Naive thymus-derived CD8-positive, alpha-beta T cell (primary cell): ENCODE data around the gene GSTM1. TPM values are rescaled to one million over a fixed set of nuclear protein-coding genes. Genes with fewer than 3 reads are reported as not detected.
"Not testable (repeated sequence)": the region's sequence is repeated elsewhere in the genome, so short reads cannot be mapped to it uniquely, and the experiment has no call there.

ENCODE experiments used
- ATAC-seq, 2 donors: fragments of 150-1000 bp; cut with Tn5 transposase in 1 of 2; sonication (Bioruptor Pico), chemical (Tn5 transposase) in 1 of 2; 1 replicate in 1 of 2; 2 replicates in 1 of 2; pipeline ENCODE4 v1.10.0; 2021; ENCODE audit warnings: mild to moderate bottlenecking in 2 of 2, moderate library complexity in 2 of 2
- POLR2A ChIA-PET: fragments of 350-600 bp; sonication (Branson Sonifier 250); formaldehyde crosslinking; loops from one replicate; lab custom pipeline; 2021; ENCODE audit warnings: antibody characterized with exemption; lab: Charles Lee
- DNase-seq, 10 donors: peaks; one replicate each; pipeline versions ENCODE4 v3.0.0 to v3.0.0-alpha.2; 2020 to 2022
- H3K27ac Mint-ChIP-seq, 10 donors: one replicate each; pipeline ENCODE4 v1.8.0; 2020 to 2022; ENCODE audit warnings: mild to moderate bottlenecking in 10 of 10, mixed read lengths in 10 of 10, moderate library complexity in 4 of 10, inconsistent platforms in 1 of 10
- H3K27me3 Mint-ChIP-seq, 5 donors: one replicate each; pipeline ENCODE4 v1.8.0; 2021 to 2022; ENCODE audit warnings: mixed read lengths in 5 of 5
- H3K36me3 Mint-ChIP-seq, 3 donors: one replicate each; pipeline ENCODE4 v1.8.0; 2020 to 2022; ENCODE audit warnings: mixed read lengths in 3 of 3, mild to moderate bottlenecking in 2 of 3, inconsistent platforms in 1 of 3
- H3K4me1 Mint-ChIP-seq, 4 donors: one replicate each; pipeline ENCODE4 v1.8.0; 2021 to 2022; ENCODE audit warnings: mixed read lengths in 4 of 4
- H3K4me3 Mint-ChIP-seq, 10 donors: one replicate each; pipeline ENCODE4 v1.8.0; 2020 to 2022; ENCODE audit warnings: mild to moderate bottlenecking in 10 of 10, mixed read lengths in 10 of 10, moderate library complexity in 6 of 10, inconsistent platforms in 1 of 10
- H3K9me3 Mint-ChIP-seq, 9 donors: one replicate each; pipeline ENCODE4 v1.8.0; 2020 to 2022; ENCODE audit warnings: mixed read lengths in 9 of 9, mild to moderate bottlenecking in 3 of 9, inconsistent platforms in 1 of 9, moderate library complexity in 1 of 9
- polyA plus RNA-seq, 3 donors: library from polyadenylated mRNA; unstranded; fragments of 300-500 nt; fragmentation: Illumina TruSeq; gene quantifications; one replicate each; pipeline ENCODE4 v1.2.3, GENCODE V29; 2021
- total RNA-seq, 8 experiments: library from RNA in 2 of 8; stranded (reverse) in 2 of 8; gene quantifications; one replicate each; pipeline ENCODE4 v1.2.3 and lab custom pipeline; 2021 to 2026

The GSTM1 gene
- total and polyA plus RNA-seq, 5 experiments from 2014 or later, result 0.38 to 62.0 (median 54.7) TPM; not detected in 2

DNA sequence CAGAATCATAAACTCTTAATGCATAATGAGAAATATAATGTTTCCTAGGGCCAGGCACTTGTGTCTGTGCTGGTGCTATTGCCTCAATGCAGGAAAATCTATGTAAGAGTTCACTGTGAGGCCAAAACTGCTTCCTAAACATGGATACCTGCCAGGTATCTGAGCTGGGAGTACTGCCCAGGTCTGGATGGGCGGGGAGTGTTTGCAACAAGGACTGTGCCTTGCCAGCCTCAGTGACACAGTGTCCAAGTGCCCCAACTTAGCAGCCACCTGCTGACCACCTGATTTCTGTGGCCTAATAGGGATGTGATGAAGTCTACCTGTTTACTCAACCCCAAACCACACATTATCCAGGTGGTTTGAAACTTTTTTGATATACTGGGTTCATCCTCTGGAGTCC is 2.2 kb upstream of the GSTM1 start:
- peaks cover 0 to 10% (median 0%) of the 10 kb centered on the region in 3 donors for H3K36me3 Mint-ChIP-seq
- peaks cover 0 to 23% (median 5%) of the 10 kb centered on the region in 4 donors for H3K4me1 Mint-ChIP-seq
- POLR2A ChIA-PET, H3K4me3 Mint-ChIP-seq, H3K27ac Mint-ChIP-seq, ATAC-seq, H3K9me3 Mint-ChIP-seq, DNase-seq, H3K27me3 Mint-ChIP-seq: not testable (repeated sequence)

DNA sequence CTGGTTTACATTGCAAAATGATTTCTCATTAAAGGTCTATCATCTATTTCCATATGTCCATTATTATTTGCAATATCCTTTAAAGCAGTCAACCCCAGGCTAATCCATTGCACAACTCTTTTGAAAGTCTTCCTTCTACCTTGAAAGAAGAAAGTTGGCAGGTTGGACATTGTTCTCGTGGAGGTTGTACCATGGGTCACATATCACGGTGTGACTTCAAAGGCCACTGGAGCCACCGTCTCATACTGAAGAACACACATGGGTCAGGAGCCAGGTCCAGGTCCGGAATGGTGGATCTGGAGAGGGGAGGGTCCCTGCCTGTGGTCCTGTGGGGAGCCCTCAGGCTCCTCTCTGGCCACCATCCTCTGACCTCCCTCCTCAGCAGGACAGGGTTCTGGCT is 1.7 kb upstream of the GSTM1 start:
- ATAC-seq, H3K27ac Mint-ChIP-seq, H3K27me3 Mint-ChIP-seq, DNase-seq, POLR2A ChIA-PET, H3K4me3 Mint-ChIP-seq, H3K9me3 Mint-ChIP-seq: not testable (repeated sequence)
- H3K4me1 Mint-ChIP-seq, result peaks cover 0 to 24% (median 5%) of the 10 kb centered on the region in 4 donors
- H3K36me3 Mint-ChIP-seq, result peaks cover 0 to 13% (median 0%) of the 10 kb centered on the region in 3 donors

DNA sequence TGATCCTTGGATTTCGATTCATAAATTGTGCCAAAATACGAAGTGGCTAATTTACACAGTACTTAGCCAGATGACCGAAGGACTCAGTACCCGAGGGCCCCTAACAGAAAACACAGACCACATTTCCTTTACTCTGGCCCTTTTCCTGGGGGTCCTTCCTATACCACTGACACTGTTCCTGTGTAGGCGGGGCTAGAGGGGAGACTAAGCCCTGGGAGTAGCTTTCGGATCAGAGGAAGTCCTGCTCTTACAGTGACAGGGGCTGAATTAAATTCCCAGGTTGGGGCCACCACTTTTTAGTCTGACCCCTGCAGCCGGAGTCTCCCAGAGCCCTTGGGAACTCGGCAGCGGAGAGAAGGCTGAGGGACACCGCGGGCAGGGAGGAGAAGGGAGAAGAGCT is 508 bp upstream of the GSTM1 start:
- Mint-ChIP-seq H3K27ac (peak overlapping the region in 5 of 10 donors; percentile 83 to 97 (median 91)), H3K36me3 (peaks cover 0 to 16% (median 0%) of the 10 kb centered on the region in 3 donors), H3K4me1 (peaks cover 0 to 27% (median 5%) of the 10 kb centered on the region in 4 donors), H3K4me3 (peak overlapping the region in 5 of 10 donors; percentile 88 to 93 (median 89))
- ATAC-seq, H3K9me3 Mint-ChIP-seq, POLR2A ChIA-PET, DNase-seq, H3K27me3 Mint-ChIP-seq: not testable (repeated sequence)

DNA sequence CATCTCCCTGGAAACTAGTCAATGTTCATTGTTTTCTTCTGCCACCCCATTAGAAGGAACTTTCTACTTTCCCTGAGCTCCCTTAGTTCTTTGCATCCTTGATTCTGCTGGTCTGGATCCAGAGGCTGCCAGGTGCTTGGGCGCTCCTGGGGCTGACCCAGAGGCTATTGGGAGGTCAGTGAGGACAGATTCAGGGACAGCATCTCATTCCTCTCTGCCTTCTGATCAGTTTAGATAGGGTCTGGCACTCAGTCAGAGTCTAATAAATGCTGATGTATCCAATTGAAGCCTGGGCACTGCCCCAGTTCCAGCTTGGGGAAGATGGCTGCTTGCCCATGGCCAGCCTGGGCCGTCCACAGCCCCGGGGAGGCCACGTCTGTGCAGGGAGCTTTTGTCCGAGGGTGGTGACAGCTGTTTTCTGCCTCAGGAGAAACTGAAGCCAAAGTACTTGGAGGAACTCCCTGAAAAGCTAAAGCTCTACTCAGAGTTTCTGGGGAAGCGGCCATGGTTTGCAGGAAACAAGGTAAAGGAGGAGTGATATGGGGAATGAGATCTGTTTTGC is 2.3 kb downstream of the GSTM1 start:
- no peak for ATAC-seq
- Mint-ChIP-seq H3K27me3 (no peaks in the 10 kb centered on the region), H3K4me3 (peak overlapping the region in 3 of 10 donors; percentile 5 to 65 (median 33)), H3K36me3 (peaks cover 0 to 16% (median 0%) of the 10 kb centered on the region in 3 donors), H3K4me1 (peaks cover 0 to 27% (median 5%) of the 10 kb centered on the region in 4 donors), H3K27ac (peak overlapping the region in 1 of 10 donors; percentile 60), H3K9me3 (peaks cover 0 to 3% (median 0%) of the 10 kb centered on the region in 9 donors)
- POLR2A ChIA-PET, result no interaction called here
- no peak for DNase-seq

DNA sequence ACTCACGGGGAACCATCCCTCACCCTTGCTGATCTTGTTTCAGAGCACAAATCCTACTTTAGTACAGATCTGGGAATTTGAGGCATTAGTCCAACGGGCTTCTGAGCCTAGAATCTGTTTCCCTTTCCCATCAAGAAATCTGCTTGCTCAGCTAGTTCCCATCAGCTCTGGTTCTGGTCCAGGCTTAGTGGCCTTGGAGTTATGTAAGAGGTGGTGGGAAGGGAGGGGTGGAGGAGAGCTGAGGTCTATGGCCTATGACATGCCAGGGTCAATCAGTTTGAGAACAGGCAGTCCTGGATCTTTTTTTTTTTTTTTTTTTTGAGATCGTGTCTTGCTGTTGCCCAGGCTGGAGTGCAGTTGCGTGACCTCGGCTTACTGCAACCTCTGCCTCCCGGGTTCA is 4.1 kb downstream of the GSTM1 start:
- no peaks in the 10 kb centered on the region for H3K27me3 Mint-ChIP-seq
- H3K36me3 Mint-ChIP-seq, result peaks cover 0 to 15% (median 0%) of the 10 kb centered on the region in 3 donors
- H3K9me3 Mint-ChIP-seq, result no peaks in the 10 kb centered on the region
- DNase-seq (no peak), ATAC-seq (no peak)
- no peak overlapping the region for H3K4me3 Mint-ChIP-seq
- POLR2A ChIA-PET, result no interaction called here
- peaks cover 0 to 25% (median 5%) of the 10 kb centered on the region in 4 donors for H3K4me1 Mint-ChIP-seq
- no peak overlapping the region for H3K27ac Mint-ChIP-seq

DNA sequence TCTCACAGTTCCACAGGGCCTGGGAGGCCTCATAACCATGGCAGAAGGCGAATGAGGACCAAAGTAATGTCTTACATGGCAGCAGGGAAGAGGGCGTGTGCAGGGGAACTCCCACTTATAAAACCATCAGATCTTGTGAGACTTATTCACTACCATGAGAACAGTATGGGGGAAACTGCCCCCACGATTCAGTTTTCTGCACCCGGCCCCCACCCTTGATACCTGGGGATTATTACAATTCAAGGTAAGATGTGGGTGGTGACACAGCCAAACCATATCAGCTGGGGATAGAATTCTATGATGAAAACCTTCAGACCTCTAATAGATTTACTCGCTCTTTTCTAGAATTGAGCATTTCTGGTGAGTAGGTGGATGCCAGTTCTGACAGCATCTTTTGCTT is 6.8 kb downstream of the GSTM1 start:
- H3K9me3 Mint-ChIP-seq, H3K4me3 Mint-ChIP-seq, DNase-seq, POLR2A ChIA-PET, ATAC-seq, H3K4me1 Mint-ChIP-seq, H3K27me3 Mint-ChIP-seq, H3K27ac Mint-ChIP-seq: not testable (repeated sequence)
- peaks cover 0 to 19% (median 0%) of the 10 kb centered on the region in 3 donors for H3K36me3 Mint-ChIP-seq

DNA sequence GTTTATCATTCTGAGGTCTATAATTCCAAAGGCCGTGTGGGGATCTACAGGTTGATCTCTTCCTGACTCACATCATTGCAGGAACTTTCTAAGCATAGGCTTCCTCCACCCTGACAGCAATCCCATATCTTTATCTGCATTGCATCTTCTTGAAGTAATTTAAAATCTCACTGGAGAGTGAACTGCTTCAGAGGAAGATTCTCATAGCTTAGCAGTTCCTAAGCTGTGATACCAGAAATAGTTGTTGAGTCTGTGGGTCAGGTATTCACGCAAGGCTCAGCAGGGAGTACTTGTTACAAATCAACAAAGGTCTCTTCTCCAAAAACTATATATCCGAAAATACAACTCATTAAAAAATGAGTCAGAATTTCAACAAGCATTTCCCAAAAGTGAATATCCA is 7.5 kb downstream of the GSTM1 start:
- H3K4me1 Mint-ChIP-seq, H3K27ac Mint-ChIP-seq, DNase-seq, H3K27me3 Mint-ChIP-seq, H3K9me3 Mint-ChIP-seq, ATAC-seq, POLR2A ChIA-PET, H3K4me3 Mint-ChIP-seq: not testable (repeated sequence)
- peaks cover 0 to 16% (median 0%) of the 10 kb centered on the region in 3 donors for H3K36me3 Mint-ChIP-seq

DNA sequence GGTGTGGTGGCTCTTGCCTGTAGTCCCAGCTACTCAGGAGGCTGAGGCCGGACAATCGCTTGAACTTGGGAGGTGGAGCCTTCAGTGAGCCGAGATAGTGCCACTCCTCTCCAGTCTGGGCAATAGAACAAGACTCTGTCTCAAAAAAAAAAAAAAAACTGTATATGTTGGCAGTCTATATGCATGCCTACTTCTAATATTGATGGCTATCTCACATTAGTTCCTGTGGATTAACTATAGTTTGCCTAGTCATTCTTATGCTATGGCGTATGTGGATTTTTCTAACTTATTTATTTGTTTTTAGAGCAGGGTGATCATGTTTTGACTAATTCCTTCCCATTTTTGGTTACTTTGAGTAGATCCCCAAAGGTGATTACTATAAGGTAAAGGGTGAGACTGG is 9.4 kb downstream of the GSTM1 start:
- ATAC-seq (no peak), DNase-seq (no peak)
- Mint-ChIP-seq H3K27me3 (no peaks in the 10 kb centered on the region), H3K27ac (no peak overlapping the region), H3K4me1 (no peaks in the 10 kb centered on the region), H3K36me3 (peaks cover 0 to 8% (median 0%) of the 10 kb centered on the region in 3 donors), H3K4me3 (no peak overlapping the region), H3K9me3 (no peaks in the 10 kb centered on the region)
- POLR2A ChIA-PET, result no interaction called here

DNA sequence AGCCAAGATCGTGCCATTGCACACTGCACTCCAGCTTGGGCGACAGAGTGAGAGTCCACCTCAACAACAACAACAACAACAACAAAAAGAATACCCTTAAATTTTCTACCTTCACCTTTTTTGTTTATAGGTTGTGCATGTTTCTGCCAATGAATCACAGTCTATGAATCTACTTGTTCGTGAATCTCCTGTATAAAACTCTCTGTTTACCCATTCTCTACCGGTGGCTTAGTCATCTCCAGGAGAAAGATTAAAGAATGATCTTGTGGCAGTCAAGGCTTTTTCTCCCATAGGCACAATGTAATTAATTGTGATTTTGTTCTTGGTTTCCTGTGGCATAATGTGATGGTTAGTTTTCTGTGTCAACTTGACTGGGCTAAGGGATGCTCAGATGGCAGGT is 10.2 kb downstream of the GSTM1 start:
- DNase-seq, H3K27ac Mint-ChIP-seq, H3K36me3 Mint-ChIP-seq, H3K4me3 Mint-ChIP-seq, H3K4me1 Mint-ChIP-seq, H3K27me3 Mint-ChIP-seq, POLR2A ChIA-PET, ATAC-seq, H3K9me3 Mint-ChIP-seq: not testable (repeated sequence)

DNA sequence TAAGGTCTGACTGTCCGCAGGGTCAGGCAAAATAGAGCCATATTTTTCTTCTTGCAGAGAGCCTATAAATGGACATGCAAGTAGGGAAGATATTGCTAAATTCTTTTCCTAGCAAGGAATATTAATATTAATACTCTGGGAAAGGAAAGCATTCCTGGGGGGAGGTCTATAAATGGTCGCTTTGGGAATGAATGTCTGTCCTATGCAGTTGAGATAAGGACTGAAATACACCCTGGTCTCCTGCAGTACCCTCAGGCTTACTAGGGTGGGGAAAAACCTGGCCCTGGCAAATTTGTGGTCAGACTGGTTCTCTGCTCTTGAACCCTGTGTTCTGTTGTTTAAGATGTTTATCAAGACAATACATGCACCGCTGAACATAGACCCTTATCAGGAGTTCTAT is 15.3 kb downstream of the GSTM1 start:
- Mint-ChIP-seq H3K27me3 (peaks cover 0 to 17% (median 4%) of the 10 kb centered on the region in 5 donors), H3K36me3 (peaks cover 0 to 25% (median 14%) of the 10 kb centered on the region in 3 donors), H3K9me3 (peaks cover 0 to 21% (median 7%) of the 10 kb centered on the region in 9 donors)
- H3K4me3 Mint-ChIP-seq, ATAC-seq, H3K4me1 Mint-ChIP-seq, DNase-seq, H3K27ac Mint-ChIP-seq, POLR2A ChIA-PET: not testable (repeated sequence)

DNA sequence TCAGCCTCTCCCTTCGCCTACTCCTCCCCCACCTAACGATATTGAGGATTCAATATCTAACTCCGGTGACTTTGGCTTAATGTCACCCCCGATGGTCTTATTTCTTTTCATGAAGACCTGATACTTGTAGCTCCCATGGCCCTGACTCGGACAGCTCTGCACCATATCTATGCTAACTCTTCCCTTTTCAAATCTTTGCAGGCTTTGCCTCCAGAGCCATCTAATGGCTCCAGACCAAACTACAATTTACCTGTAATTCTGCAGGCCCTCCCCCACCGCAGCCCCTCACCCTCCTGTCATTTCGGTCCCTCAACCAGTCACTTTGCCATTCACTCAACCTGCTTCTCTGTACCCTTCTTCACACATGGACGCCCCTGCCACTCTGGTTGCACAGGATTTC is 16.6 kb downstream of the GSTM1 start:
- Mint-ChIP-seq H3K36me3 (peaks cover 0 to 34% (median 18%) of the 10 kb centered on the region in 3 donors), H3K27ac (no peak overlapping the region), H3K27me3 (peaks cover 0 to 17% (median 4%) of the 10 kb centered on the region in 5 donors), H3K4me1 (peaks cover 0 to 2% (median 0%) of the 10 kb centered on the region in 4 donors), H3K4me3 (no peak overlapping the region), H3K9me3 (peaks cover 0 to 34% (median 14%) of the 10 kb centered on the region in 9 donors)
- DNase-seq (no peak), ATAC-seq (no peak)
- POLR2A ChIA-PET, result no interaction called here

DNA sequence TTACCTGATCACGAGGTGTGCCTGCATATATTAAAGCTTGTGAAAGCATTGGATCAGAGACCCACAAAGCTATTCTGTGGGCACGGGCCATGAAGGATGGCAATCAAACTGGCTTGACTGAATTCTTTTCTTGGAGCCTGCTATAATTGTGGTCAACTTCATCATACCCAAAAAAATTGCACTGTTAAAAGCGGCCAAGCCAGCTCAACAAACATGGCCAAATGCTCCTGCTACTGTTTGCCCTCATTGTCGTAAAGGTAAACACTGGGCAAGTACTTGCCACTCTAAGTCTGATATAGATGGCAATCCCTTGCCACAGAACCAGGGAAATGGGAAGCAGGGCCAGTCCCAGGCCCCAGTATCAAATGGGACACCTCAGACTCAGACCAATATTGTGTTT is 17.8 kb downstream of the GSTM1 start:
- no peak for DNase-seq
- Mint-ChIP-seq H3K36me3 (peaks cover 3 to 41% (median 18%) of the 10 kb centered on the region in 3 donors), H3K4me3 (no peak overlapping the region), H3K27me3 (peaks cover 0 to 17% (median 6%) of the 10 kb centered on the region in 5 donors), H3K9me3 (peaks cover 0 to 39% (median 20%) of the 10 kb centered on the region in 9 donors), H3K4me1 (peaks cover 0 to 2% (median 0%) of the 10 kb centered on the region in 4 donors), H3K27ac (peak overlapping the region in 1 of 10 donors; percentile 34)
- ATAC-seq, result no peak
- POLR2A ChIA-PET, result no interaction called here

DNA sequence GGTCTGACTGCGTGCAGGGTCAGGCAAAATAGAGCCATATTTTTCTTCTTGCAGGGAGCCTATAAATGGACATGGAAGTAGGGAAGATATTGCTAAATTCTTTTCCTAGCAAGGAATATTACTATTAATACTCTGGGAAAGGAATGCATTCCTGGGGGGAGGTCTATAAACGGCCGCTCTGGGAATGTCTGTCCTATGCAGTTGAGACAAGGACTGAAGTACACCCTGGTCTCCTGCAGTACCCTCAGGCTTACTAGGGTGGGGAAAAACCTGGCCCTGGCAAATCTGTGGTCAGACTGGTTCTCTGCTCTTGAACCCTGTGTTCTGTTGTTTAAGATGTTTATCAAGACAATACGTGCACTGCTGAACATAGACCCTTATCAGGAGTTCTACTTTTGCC is 21.3 kb downstream of the GSTM1 start:
- POLR2A ChIA-PET, H3K4me1 Mint-ChIP-seq, H3K4me3 Mint-ChIP-seq, DNase-seq, H3K27ac Mint-ChIP-seq, ATAC-seq: not testable (repeated sequence)
- Mint-ChIP-seq H3K27me3 (peaks cover 4 to 15% (median 6%) of the 10 kb centered on the region in 5 donors), H3K36me3 (peaks cover 3 to 37% (median 10%) of the 10 kb centered on the region in 3 donors), H3K9me3 (peaks cover 0 to 29% (median 14%) of the 10 kb centered on the region in 9 donors)
